ENCODE measurements around the gene SNAP47. TPM values are rescaled to one million over a fixed set of nuclear protein-coding genes. Genes with fewer than 3 reads are reported as not detected.

The SNAP47 gene
- total RNA-seq, 1 donor from 2014 or later = 32.3 TPM

DNA sequence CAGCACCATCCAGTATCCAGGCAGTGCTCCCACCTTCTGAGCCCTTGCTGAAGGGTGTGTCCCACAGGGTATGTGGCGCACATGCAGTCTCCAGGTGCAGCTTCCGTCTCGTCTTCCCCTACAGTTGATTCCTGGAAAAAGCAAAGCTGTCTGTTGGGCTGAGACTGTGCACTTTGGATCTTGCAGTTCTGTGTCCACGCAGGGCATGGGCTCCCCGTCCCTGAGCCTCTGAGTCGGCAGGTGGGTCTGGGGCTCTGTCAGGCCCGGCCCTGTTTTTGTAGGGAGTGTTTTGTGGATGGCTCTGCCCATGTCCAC lies 32.8 kb downstream of the SNAP47 start:
- DNase-seq (ENCODE audit: low spot score) = no peak

DNA sequence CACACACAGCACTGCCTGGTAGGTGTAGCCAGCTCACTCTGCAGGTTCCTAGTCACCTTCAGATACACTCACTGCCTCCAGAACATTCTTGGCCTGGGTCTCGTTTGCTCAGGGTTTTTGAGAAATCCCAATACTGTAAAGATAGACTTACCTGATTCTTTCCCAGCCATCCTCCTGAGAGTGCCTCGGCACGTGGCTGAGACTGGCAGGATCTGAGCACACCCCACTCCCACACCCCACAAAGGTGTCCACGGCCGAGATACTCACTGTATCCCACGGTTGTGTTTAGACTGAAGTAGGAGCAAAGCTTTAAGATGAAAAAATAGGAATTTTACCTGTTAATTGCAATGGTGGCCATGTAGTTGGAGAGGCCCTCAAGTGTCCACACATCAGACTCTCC lies 33.4 kb downstream of the SNAP47 start:
- DNase-seq (ENCODE audit: low spot score) = no peak

DNA sequence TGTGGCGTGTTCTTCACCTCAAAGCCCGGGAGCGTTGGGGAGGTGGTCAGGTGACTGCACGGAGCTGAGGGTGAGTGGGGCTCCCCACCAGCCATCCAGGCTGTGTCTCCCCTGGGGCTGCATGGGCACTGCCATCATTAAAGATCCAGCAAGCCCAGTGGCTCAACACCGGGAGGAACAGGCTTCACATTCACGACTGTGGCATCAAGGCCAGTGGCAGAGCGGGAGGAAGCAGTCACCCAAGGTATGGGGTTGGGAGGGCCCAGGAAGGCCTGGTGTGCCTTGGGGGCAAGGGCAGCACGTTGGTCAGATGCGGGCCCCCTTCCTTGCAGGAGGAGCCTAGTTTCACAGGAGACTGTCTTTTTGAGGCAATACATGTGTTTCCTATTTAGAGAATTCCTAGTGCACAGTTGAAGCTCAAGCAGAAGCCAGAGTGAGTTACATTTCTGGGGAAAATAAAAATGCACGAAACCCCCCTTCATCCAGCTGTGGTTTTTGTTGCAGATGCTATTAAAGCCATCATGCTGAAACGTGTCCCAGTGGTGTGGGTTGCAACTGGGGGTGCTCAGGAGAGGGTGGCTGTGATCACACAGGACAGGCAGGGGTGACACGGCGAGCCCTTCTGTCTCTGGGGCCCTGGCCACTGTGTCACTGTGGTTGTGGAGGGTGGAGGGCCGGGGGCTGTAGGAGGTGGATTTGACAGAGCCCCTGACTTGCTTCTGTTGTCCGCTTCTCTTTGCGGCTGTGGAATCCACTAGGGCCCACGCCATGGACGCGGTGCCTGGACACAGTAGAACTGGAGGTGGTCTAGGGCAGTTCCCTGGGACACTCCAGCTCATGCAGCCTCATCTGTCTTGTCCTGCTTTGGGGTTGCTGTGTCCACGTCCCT lies 34.1 kb downstream of the SNAP47 start:
- DNase-seq (ENCODE audit: low spot score) = no peak

GRCh38 chr1:227769936-227770494 lies 34.8 kb downstream of the SNAP47 start:
- DNase-seq (ENCODE audit: low spot score) = no peak

DNA sequence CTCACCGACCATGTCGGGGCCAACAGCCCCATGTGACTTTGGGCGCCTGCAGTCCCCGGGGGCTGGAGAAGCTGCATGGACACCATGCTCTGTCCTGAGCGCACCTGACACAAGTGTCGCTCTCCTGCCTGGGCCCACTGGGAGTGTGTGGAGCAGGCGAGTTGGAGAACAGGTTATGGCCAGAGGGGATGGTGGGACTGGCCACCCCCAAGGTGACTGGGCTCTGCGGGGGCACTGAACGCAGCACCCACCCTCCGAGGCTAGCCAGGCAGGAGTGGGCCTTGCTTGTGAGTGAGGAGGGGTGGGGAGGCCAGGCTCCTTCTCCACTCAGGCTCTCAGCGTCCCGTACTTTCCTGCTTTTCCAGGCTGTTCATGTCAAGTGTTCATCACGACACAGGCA lies 35.6 kb downstream of the SNAP47 start:
- no peak for DNase-seq (ENCODE audit: low spot score)

DNA sequence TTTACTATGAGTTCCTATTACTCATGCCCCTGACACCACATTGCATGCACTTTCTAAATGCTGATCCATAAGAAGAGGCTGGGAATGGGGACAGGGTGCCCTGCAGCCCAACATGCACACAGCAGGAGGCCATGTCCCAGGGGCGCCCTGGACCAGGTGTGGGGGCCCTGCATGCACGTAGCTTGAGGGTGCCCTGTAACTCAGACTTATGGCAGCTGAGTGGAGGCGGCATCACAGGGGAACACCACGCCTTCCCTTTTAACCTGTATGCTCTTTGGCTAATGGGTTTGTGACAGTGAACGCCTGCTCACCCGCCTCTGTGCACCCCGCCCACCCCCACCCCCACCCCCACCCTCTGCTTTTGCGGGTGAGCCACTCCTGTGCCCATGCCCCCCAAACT lies 36.1 kb downstream of the SNAP47 start:
- DNase-seq (ENCODE audit: low spot score) = no peak

DNA sequence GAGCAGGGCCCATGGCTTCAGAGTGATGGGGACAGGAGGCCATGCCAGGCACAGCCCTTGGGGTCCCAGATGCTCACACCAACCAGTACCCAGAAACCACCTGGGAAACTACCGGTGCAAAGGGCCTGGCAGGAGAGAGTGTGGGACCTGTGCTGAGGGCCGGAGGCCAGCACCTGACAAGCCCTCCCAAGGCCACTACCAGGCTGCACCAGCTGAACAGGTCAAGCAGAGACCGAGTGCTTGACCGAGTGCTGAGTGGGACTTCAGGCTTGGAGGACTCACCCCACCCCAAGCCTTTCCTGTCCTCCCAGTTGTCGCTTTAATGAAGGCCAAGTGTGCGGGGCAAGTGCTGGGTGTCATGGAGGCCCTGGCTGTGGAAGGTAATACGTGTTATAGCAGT lies 36.5 kb downstream of the SNAP47 start:
- DNase-seq (ENCODE audit: low spot score) = no peak

GRCh38 chr1:227773558-227773957 lies 38.3 kb downstream of the SNAP47 start:
- DNase-seq (ENCODE audit: low spot score) = no peak

DNA sequence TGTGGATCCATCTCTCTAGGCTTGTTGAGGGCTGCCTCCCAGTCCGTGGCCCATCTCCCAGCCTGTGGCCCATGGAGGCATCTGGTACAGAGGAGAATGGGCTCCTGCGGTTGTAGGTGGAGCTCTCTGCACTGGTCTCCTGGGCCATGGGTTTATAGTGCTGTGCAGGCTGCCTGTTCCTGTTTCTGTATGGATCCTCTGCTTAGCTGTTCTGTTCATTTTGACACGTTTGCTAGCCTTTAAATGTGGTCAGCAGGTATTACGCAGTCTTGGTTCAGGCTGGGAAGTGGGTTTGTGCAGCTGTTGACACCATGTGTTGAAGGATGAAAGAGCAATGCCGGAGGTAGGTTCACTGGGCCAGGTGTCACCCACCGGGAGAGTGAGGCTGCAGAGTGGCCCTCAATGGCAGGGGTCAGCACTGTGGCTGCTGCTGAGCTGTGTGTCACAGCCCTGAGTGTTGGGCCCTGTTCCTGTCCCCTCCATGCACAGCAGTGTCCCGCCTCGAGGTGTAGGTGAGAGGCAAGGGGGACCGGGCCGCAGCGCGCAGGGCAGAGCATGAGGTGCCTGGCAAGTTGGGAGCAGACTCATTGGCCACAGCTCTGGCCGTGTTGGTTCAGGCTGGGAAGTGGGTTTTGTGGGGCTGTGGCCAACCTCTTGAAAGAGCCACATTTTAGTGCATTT lies 39.0 kb downstream of the SNAP47 start:
- no peak for DNase-seq (ENCODE audit: low spot score)

DNA sequence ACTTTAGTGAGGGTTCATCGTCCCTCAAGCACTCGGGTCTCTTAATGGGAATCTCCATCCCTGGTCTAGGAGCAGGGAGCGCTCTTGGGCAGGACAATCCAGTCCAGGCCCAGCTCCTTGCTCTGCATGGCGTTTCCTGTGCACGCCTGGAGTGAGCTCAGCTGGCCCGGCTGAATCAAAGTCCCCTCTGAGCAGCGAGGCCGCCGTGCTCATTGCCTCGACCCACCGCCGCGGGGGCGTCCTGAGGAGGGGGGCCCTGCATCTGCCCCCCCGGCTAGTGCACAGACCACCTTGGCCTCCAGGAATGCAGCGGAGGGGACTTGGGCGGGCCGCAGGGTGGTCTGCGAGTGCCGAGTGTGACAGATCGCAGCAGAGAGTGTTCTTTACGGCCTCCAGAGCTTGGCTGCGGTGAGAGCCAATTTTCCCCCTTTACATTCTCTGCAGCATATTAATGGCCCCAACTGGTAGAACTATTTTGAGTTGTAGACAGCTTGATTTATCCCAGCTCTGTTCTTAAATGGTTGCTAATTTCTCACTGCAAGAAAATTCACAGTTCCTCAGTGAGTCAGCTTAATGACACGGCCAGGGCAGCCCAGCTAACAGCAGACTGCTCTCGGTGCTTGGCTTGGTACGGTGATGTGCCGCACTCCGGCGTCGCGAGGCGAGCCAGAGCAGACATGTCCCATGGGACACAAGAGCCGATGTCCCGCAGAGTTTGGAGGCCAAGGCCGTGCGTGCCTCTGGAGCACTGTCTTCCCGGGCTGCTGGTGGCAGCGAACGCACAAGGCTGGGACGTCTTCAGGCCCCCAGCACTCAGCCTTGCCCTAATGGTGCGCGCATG lies 39.8 kb downstream of the SNAP47 start:
- DNase-seq (ENCODE audit: low spot score) = no peak

DNA sequence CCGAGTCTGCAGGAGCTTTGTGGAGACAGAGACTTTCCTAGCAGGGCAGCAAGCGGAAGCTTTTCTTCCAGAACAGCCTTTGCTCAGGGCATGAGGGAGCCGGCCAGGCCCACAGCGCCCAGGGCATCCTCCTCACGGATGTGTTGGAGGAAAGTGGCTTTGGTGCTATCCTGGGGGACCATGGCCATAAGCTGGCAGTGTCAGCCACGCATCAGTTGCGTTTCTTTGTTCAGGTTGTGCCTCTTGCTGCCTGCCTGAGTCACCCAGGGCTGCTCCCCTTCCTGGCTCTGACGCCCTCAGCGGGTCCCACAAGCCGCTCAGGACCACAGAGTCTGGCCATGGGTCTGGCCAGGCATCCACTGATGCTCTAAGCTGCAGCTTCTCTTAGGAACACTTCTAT lies 40.6 kb downstream of the SNAP47 start:
- DNase-seq (ENCODE audit: low spot score) = no peak

GRCh38 chr1:227776331-227776771 lies 41.1 kb downstream of the SNAP47 start:
- no peak for DNase-seq (ENCODE audit: low spot score)

DNA sequence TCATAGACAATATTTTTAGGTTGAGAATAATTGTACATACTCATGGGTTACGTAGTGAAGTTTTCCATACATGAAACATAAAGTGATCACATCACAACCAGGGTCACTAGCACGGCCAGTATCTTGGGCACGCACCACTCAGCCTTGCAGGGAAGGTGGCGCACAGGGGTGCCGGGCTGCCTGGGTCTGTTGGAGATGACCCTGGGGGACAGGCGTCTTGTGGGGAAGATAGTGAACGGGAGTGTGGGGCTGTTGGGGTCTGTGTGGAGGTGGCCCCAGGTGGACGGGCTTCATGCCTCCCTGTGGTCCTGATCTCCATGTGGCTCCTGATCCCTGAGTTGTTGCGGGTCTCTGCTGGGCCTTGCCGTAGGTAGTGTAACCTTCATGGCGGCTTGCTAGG lies 41.9 kb downstream of the SNAP47 start:
- DNase-seq (ENCODE audit: low spot score) = no peak

GRCh38 chr1:227777646-227778045 lies 42.4 kb downstream of the SNAP47 start:
- DNase-seq (ENCODE audit: low spot score) = no peak

DNA sequence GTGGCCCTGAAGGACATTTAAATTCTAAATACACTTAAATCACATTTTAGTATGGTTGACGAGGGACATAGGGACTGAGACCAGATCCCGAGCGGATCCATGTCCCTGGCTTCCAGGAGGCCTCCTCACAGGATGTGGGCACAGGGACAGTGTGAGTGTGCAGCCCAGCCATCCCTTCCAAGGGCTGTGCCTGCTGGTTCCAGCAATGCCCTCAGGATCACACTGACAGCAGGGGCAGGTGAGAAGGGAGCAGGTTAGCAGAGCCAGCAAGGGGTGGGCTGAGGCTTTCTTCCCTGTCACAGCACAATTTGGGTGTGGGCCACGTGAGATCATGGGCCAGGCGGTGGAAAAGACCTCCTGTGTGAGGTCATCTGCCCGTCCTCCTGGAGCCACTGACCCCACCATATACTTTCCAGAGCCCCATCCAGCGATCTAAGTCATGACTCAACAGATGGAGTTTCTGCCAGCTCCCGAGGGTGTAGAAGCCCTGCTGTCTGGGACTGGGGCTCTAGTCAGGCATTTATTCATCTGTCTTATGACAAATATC lies 43.2 kb downstream of the SNAP47 start:
- DNase-seq (ENCODE audit: low spot score) = no peak

DNA sequence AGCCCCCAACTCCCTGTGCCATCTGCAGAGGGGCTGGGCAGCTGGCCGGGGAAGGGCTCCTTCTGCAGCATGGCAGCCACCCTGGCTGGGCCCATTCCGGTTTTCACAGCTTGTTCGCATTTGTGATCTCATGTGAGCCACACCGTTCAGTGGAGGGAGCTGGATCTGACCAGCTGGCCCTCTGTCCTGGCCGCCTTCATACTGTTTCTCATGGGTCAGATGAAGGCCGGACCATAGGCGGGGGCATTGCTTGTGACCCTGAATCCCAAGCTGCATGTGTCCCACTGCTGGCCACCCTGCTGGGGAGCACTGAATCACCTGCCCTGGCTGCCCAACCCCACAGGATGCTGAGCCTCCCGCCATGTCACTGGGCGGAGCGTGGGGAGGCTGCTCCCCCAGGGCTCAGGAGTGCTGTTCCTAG lies 43.8 kb downstream of the SNAP47 start:
- DNase-seq (ENCODE audit: low spot score) = no peak

DNA sequence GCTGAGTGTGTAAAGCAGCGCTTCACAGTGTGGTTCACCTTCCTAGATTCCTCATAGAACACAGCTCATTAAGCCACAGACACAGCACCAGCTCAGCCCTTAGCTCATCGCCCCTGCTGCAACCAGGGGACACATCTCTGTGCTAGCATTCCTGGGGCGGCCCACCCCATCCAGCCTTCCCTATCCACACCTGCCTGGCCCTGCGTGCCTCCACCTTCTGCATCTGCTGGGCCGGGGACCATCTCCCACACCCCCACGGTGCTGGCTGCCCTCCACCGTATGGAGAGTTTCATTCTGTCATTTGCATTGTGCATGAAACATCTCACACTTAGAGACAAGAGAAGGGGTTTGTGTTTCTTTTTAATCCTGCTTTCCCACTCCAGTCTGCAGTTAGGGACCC lies 44.5 kb downstream of the SNAP47 start:
- DNase-seq (ENCODE audit: low spot score) = no peak

DNA sequence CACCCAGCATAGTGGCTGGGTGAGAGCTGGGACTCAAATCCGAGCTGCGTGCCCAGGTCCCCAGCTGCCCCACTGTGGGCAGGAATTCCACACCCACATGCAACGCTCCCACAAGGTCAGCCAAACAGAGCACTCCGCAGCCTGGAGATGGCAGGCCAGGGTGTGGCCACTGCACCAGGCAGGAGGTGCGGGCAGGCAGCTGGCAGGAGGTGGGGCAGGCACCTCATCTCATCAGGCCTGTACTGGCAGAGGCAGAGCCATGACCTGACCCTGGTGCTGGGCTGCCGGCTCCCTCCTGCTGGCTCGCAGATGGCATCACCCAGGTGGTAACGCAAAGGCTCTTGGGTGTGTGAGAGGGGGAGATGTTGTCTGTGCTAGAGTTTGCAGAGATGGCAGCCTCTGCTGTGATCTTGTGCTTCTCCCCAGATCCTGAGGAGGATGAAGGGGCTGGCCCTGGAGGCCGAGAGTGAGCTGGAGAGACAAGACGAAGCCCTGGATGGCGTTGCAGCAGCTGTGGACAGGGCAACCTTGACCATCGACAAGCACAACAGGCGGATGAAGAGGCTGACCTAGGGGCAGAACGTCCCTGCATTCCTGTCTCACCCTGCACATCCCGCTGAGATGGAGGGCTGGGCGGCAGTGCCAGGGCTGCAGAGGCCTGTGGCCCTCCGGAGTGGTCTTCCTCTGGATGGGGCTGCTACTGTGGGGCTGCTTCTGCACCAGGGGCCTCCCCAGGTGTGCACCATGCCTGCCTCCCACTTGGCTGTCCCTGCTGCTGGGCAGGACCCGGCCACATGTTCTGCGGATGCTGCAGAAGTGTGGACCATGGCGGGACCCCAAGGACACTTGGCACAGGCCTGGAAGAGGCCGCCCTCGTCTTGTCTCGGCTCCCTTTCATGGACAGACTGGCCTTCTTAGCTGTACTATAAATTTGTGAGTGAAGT lies 45.1 kb downstream of the SNAP47 start:
- no peak for DNase-seq (ENCODE audit: low spot score)

DNA sequence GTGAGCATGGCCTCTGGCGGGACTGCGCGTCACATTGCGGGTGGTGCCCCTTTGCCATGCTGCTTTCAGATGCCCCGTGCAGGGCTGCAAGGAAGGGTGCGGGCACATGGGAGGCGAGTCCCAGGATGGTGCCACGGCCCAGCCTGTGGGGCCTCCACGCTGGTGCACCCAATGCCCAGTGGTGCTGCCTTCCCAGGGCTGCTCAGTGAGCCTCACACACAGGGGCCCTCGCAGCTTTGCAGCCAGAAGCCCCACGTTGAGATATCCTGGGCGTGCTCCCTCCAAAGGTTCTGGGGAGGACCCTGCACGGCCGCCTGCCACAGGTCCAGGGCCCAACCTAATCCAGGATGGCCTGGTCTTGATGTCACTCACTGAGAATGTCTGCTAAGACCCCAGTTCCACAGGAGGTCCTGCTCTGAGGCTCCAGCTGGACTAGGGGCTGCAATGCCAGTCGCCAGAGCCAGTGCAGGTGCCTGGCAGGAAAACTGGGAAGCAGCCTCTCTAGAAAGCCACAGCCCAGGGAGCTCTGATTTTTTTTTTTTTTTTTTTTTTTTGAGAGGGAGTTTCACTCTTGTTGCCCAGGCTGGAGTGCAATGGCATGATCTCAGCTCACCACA lies 46.2 kb downstream of the SNAP47 start:
- DNase-seq (ENCODE audit: low spot score) = no peak

- DNase-seq (ENCODE audit: low spot score) = no peak
These were observed 47.0 kb downstream of the SNAP47 start for GRCh38 chr1:227782226-227782625.

All from mucosa of gallbladder (tissue), 1 donor.